Measurements from ENCODE around the gene ARHGEF2. TPM values are rescaled to one million over a fixed set of nuclear protein-coding genes. Genes with fewer than 3 reads are reported as not detected.

Gene ARHGEF2
- polyA plus RNA-seq, 1 of the 3 experiments (the other 2 are of a cell fraction): 50.8 TPM

DNA sequence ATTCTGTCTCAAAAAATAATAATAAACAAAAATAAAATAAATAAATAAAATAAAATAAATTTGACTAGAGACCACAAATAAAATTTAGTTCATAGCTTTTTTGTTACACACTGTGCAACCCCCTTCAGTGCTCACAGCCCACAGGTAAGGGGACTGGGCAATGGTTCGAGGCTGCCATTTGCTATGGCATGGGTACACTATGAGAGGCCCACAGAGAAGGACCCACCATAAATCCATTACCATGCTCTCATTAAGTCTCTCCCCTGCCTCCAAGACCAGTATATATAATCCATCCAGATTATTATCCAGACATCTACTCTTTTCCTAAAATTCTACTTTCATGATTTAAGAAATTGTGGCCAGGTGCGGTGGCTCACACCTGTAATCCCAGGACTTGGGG lies 58.5 kb downstream of the ARHGEF2 start (continued):
- TF ChIP-seq JUND (IDR thresholded peaks at IDR 0.05) (no peak), GATA2 (CRISPR knock-in tag; IDR thresholded peaks at IDR 0.05) (no peak), TEAD4 (IDR thresholded peaks at IDR 0.05; ENCODE audit: borderline replicate concordance, insufficient read depth) (no peak)
- TF ChIP-seq, protein P1, sequence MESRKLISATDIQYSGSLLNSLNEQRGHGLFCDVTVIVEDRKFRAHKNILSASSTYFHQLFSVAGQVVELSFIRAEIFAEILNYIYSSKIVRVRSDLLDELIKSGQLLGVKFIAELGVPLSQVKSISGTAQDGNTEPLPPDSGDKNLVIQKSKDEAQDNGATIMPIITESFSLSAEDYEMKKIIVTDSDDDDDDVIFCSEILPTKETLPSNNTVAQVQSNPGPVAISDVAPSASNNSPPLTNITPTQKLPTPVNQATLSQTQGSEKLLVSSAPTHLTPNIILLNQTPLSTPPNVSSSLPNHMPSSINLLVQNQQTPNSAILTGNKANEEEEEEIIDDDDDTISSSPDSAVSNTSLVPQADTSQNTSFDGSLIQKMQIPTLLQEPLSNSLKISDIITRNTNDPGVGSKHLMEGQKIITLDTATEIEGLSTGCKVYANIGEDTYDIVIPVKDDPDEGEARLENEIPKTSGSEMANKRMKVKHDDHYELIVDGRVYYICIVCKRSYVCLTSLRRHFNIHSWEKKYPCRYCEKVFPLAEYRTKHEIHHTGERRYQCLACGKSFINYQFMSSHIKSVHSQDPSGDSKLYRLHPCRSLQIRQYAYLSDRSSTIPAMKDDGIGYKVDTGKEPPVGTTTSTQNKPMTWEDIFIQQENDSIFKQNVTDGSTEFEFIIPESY (IDR thresholded peaks at IDR 0.05; ENCODE audit: borderline replicate concordance, low read depth): no peak

DNA sequence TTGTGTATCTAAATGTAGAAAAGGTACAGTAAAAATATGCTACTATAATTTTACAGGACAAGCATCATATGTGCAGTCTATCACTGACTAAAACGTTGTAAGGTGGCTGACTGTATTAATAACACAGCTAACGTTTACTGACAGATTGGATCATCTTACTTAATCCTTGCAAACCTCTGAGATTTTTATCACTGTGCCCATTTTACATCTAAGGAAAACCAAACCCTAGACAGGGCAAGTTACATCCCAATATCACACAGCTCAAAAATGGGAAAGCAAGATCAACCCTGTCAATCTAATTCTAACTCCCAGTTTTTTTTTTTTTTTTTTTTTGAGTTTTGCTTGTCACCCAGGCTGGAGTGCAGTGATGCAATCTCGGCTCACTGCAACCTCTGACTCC lies 59.7 kb downstream of the ARHGEF2 start:
- Histone ChIP-seq H3K9me2 (no peaks in the 10 kb centered on the region), H3K36me3 (replicated peaks in 1 of 2; ENCODE audit: control insufficient read depth in 1 of 2, insufficient read depth in 2 of 2, low read length in 1 of 2) (peaks cover 78 to 89% of the 10 kb centered on the region in 2 experiments), H3K4me3 (ENCODE audit: low read depth in 2 of 2, low read length in 1 of 2) (no peak overlapping the region), H3F3A (replicated peaks; ENCODE audit: insufficient read depth) (peaks cover 66% of the 10 kb centered on the region), H2AFZ (ENCODE audit: low read depth) (no peak overlapping the region), H3K27me3 (ENCODE audit: insufficient read depth) (no peaks in the 10 kb centered on the region), H3K4me2 (no peak overlapping the region), H3K9ac (no peak overlapping the region), H3K4me1 (ENCODE audit: control insufficient read depth in 1 of 2, insufficient read depth in 2 of 2, low read depth in 1 of 2, low read length in 1 of 2) (no peaks in the 10 kb centered on the region), H3K27ac (ENCODE audit: low read depth in 2 of 2, low read length in 1 of 2) (no peak overlapping the region), H4K20me1 (ENCODE audit: insufficient read depth) (peaks cover 6% of the 10 kb centered on the region; the same call in 1 of the 2 replicates), H3K79me2 (ENCODE audit: insufficient read depth) (peaks cover 52% of the 10 kb centered on the region), H3K9me3 (no peaks in the 10 kb centered on the region)
- 63% methylated on average over 3 of the region's 3 CpGs for WGBS (ENCODE audit: low lambda C conversion rate)
- no peak for DNase-seq
- ChIA-PET POLR2A (interaction anchor here (0.7 to 1.1 kb wide), 3 partner anchors 12 to 767 kb away, joined by 3 to 4 read pairs (median 4); partner anchors contain the start of gene KHDC4), CTCF (no interaction called here)
- TF ChIP-seq TEAD4 (IDR thresholded peaks at IDR 0.05; ENCODE audit: borderline replicate concordance, insufficient read depth): no peak
- TF ChIP-seq JUND (IDR thresholded peaks at IDR 0.05): no peak
- no peak for TF ChIP-seq EP300 (IDR thresholded peaks at IDR 0.05; ENCODE audit: borderline replicate concordance in 1 of 2, low read depth in 1 of 2, low read length in 1 of 2)
- TF ChIP-seq RXRA (IDR thresholded peaks at IDR 0.05; ENCODE audit: borderline replicate concordance, low read depth): no peak

DNA sequence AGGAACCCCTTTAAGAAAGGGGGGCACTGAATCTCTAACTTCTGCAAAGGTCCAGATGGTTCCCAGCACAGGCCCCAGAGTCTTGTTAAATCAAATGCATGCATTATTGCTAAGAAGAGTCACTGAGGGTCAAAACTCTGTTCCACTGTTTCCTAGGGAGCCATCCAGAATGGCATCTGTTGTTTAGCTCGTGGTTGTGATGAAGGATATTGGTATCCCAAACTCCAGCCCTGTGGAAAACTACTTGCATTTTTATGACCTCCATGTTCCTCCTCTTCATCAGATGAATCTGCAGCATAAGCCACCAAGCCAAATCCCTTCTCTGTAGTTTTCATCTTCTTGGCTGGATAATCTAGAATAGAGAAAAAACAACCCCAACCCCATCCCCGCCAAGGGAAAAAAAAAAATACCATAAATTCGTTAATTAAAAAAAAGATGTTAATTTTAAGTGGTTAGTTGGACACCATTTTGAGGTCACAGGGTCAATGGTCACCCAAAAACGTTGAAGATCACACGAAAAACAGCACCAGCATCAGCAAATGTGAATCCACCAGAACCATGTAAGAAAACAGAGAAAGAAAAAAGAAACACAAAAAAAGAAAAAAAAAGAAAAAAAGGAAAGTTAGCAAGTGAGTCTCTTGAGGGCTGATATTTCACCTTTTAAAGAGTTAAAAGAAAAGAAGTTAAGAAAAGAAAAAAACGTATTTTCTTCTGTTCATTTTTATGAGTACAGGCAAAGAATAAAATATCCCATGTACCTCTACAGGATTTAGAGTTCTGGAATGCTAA lies 64.2 kb downstream of the ARHGEF2 start:
- Histone ChIP-seq H3K4me3 (ENCODE audit: low read depth in 2 of 2, low read length in 1 of 2) (no peak overlapping the region), H3K36me3 (replicated peaks in 1 of 2; ENCODE audit: control insufficient read depth in 1 of 2, insufficient read depth in 2 of 2, low read length in 1 of 2) (peaks cover 61 to 83% of the 10 kb centered on the region in 2 experiments), H3K4me2 (no peak overlapping the region), H3K9me3 (no peaks in the 10 kb centered on the region), H3K4me1 (ENCODE audit: control insufficient read depth in 1 of 2, insufficient read depth in 2 of 2, low read depth in 1 of 2, low read length in 1 of 2) (peaks cover 0 to 8% of the 10 kb centered on the region in 2 experiments; a peak in 3 of 4 replicates), H2AFZ (ENCODE audit: low read depth) (no peak overlapping the region), H3K27me3 (ENCODE audit: insufficient read depth) (no peaks in the 10 kb centered on the region), H3K79me2 (ENCODE audit: insufficient read depth) (peaks cover 32% of the 10 kb centered on the region), H4K20me1 (ENCODE audit: insufficient read depth) (no peaks in the 10 kb centered on the region), H3F3A (replicated peaks; ENCODE audit: insufficient read depth) (peaks cover 78% of the 10 kb centered on the region), H3K27ac (ENCODE audit: low read depth in 2 of 2, low read length in 1 of 2) (peak overlapping the region; percentile 2 to 70; a peak in 3 of 4 replicates), H3K9ac (no peak overlapping the region), H3K9me2 (no peaks in the 10 kb centered on the region)
- no peak for DNase-seq
- CTCF ChIA-PET: no interaction called here
- WGBS (ENCODE audit: low lambda C conversion rate): 80% methylated on average over 6 of the region's 6 CpGs
- no peak for TF ChIP-seq FOXM1 (IDR thresholded peaks at IDR 0.05; ENCODE audit: low read depth)
- POLR2A ChIA-PET: interaction anchor here (0.6 to 0.9 kb wide), 2 partner anchors 55 to 70 kb away, joined by 3 read pairs; partner anchors contain the start of gene SYT11

All from SK-N-SH (cell line).